Hair follicular keratinocyte (primary cell): Measurements from ENCODE around the gene MED10. TPM values are rescaled to one million over a fixed set of nuclear protein-coding genes. Genes with fewer than 3 reads are reported as not detected.

Experiments used
- total RNA-seq: library from RNA; depleted of rRNA; stranded (reverse); fragments of >200 nt; gene quantifications from 2 replicates; pipeline ENCODE4 v1.2.3, GENCODE V29; 2015

Gene MED10
- total RNA-seq: 36.5 and 36.6 TPM in 2 replicates

GRCh38 chr5:6377905-6378765 lies at the start of gene MED10:
MED10 (minus strand) TSS chr5:6378547; CDS start chr5:6378483, 64 bp downstream.

Other genes with a start within 250 kb of the MED10 start
- not detected in 2 replicates for gene UBE2QL1, start 70.3 kb upstream of the MED10 start, total RNA-seq